ENCODE results near the gene TSPAN1.
"Not testable (repeated sequence)": the region's sequence is repeated elsewhere in the genome, so short reads cannot be mapped to it uniquely, and the experiment has no call there.

The TSPAN1 gene

DNA sequence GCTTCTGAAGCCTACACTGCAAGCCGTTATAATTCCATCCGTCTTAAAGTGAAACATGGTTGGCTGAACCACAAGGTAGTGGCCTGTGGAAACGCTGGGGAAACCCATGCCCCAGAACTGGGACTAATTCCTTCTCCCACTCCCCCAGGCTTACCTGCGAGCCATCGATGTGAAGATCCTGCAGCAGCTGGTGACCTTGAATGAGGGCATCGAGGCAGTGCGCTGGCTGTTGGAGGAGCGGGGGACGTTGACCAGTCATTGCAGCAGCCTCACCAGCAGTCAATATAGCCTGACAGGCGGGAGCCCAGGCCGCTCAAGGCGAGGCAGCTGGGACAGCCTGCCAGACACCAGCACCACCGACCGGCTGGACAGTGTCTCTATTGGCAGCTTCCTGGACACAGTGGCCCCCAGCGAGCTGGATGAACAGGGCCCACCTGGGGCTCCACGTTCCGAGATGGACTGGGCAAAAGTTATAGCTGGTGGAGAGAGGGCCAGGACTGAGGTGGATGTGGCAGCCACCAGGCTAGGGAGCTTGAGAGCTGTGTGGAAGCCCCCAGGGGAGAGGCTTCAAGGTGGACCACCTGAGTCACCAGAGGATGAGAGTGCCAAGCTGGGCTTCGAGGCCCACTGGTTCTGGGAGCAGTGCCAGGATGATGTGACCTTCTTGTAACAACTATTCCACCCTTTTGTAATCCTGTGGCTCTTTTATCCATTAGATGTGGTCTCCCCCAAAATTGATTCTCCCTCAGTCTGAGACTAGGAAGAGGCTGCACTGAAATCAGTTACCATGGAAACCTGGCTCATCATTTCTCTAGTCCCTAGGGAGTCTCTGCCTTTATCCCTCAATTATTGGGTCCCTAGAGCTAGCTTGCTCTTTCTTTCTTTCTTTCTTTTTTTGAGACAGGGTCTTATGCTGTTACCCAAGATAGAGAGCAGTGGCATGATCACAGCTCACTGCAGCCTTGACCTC is 44.9 kb downstream of the TSPAN1 start:
- no peak for DNase-seq (ENCODE audit: low spot score)

DNA sequence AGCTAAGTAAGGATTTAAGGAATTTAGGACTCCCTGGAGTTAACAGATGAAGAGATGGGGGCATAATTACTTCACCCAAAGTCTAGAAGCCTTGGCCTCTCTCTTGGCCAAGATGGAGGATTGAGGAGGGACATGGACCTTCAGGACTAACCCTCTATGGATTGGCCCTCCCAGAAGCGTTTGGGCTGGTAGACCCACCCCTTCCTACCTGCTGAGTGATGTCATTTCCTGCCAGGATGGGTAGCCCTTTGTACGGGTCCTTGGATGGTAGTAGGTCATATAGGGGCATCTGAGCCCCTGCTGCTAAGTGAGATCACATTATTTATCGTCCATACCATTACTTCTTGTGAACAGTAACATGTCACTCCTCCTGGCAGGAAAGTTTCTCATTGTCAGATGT is 45.9 kb downstream of the TSPAN1 start:
- DNase-seq (ENCODE audit: low spot score), result no peak

DNA sequence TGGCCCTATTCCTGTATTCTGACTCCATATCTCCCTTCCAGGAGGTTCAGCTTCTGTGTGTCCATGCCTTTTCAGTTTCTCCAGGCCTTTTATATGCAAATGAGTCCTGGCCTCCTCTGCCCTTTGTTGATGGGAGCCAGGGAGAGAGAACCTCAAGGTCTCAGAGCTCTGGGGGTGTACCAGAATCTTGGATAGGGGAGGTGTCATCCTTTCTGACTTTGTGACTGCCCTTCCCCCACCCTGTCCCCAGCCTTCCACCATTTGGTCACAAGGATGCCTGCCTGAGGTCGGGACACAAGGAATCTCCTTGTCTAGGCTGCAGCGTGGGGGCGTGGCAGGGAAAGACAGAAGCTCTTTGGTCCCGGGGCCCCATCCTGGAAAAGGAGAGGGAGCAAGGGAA is 46.9 kb downstream of the TSPAN1 start:
- DNase-seq (ENCODE audit: low spot score), result peak; percentile 91

DNA sequence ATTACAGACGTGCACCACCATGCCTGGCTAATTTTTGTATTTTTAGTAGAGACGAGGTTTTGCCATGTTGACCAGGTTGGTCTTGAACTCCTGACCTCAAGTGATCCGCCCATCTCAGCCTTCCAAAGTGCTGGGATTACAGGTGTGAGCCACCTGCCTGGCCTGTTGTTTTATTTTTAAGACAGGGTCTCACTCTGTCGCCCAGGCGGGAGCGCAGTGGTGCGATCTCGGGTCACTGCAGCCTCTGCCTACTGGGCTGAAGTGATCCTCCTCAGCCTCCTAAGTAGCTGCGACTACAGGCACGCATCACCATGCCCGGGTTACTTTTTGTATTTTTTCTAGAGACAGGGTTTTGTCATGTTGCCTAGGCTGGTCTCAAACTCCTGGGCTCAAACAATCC is 48.2 kb downstream of the TSPAN1 start:
- DNase-seq (ENCODE audit: low spot score), result not testable (repeated sequence)

DNA sequence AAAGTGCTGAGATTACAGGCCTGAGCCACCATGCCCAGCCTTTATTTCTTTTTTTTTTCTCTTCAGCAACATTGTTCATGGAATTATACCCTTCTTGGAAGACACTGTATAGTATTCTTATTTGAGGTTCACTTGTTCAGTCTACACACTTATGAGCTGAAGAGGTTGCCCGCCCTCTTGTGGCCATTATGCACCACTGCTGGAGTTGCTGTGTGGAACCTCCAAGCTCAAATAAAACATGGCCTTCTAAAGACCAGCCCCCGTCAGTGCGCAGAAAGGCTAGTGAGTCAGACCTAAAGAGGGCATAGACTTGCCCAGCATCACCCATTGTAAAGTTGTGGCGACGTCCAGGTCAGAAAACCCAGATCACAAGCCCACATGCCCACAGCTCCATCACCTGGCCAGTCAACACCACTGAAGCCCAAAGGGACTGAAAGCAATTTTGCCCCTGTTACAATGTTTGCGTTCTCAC is 48.6 kb downstream of the TSPAN1 start:
- DNase-seq (ENCODE audit: low spot score), result peak; percentile 89

DNA sequence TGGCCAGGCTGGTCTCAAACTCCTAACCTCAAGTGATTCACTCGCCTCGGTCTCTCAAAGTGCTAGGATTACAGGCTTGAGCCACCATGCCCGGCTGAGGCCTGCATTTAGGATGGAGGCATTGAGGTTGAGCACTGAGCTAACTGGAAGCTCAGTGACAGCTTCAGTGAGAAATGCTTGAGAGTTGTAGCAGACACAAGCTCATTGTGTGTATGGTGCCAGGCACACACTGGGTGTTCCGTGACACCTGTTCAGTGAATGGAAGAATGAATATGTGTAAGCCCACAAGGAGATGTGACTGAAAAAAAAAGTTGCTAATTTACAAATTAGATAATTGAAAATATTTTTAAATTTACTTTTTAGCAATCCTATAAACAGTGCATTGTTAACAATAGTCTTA is 50.1 kb downstream of the TSPAN1 start:
- DNase-seq (ENCODE audit: low spot score), result no peak

DNA sequence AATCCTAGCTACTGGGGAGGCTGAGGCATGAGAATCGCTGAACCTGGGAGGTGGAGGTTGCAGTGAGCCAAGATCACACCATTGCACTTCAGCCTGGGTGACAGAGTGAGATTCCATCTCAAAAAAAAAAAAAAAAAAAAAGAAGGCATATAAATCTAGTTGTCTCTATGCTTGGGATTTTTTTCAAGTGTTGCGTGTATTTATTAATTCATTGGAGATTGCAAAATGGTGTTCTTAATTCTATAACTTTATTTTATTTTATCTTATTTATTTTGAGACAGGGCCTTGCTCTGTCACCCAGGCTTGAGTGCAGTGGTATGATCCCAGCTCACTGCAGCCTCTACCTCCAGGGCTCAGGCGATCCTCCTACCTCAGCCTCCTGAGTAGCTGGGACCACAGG is 56.3 kb downstream of the TSPAN1 start:
- not testable (repeated sequence) for DNase-seq (ENCODE audit: low spot score)
